Measurements from ENCODE around the gene PPP2R5E.

PPP2R5E gene

DNA sequence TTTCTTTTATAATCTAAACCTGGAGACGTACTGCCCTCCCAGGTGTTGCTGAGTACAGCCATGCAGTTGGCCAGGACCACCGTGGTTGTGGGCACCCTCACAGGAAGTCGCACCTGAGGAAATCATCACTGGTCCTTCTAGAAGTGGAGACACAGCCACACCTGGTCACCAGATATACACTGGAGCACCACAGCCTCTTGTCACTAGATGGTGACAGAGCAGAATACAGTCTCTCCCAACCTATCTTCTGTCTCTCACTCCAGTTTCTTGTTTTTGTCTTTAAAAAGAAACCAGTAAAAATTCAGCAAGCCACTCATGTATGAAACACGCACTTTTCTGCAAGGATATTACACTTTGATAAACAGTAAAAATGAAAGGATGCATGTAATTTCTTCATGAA lies 181.4 kb downstream of the PPP2R5E start:
- no peak for DNase-seq

DNA sequence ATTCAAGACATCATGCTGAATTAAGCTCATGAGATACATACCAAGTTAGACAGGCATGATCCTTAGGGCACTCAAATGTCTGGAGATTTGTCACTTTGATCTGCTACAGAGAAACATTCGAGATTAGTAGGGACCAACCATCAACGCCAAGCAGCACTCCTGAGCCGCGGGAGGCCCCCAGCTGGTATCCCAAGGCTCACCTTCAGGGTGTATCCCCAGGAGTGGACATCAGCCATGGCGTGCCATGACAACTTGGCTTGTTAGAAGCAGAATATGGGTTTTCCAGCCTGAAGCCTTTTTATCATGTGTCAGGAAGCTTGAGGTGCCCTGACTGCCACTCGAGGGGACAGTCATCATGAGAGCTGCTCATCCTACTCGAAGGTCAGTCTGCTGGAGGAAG lies 185.3 kb downstream of the PPP2R5E start:
- DNase-seq, result no peak

DNA sequence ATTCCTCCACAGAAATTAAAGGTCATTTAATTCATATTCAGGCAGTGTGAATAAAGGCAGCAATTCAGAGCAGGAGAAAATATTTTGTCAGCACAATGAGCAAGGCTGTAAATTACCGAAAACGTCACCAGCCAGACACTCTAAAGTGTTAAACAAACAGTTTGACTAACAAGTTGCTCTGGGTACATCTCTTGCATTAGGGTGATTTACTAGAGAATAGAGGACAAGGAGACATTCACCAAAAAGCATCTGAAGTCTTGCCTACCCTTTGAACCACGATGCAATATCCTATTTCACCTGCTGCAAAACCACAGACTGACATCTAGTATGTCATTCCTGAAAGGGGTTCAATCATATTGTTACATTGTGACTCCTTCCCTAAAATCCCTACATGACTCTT lies 197.4 kb downstream of the PPP2R5E start:
- no peak for DNase-seq

DNA sequence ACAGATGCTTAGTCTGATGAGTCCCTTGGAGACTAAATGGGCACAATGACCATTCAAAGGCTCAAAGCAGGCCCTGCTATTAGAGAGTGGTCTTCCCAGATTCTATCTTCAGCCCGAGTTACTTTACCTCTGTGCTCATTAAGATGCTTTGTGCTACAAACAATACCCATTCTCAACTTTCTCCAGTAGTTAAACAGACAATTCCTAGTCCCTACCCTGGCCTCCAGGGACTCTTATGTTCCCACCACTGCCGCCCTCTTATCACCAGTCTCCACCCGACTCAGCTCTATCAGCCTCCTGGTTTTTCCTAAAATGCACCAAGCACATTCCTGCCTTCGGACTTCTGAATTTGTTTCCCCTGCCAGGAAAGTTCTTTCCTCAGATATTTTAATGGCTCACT lies 198.8 kb downstream of the PPP2R5E start:
- no peak for DNase-seq

DNA sequence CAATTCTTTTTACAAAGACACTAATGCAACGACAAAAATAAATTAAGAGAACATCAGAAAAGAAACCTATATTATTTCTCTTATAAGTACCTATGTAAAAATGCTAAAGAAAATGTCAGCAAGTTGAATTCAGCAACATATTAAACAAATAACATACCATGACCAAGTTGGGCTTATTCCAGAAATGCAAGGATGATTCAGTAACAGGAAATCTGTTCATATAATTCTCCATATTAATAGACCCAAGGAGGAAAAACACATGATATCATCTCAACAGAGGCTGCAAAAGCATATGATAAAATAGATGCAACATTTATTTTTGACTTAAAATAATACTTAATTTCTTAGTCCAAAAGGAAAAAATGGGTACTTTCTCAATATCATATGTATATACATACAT lies 199.3 kb downstream of the PPP2R5E start:
- DNase-seq, result no peak

DNA sequence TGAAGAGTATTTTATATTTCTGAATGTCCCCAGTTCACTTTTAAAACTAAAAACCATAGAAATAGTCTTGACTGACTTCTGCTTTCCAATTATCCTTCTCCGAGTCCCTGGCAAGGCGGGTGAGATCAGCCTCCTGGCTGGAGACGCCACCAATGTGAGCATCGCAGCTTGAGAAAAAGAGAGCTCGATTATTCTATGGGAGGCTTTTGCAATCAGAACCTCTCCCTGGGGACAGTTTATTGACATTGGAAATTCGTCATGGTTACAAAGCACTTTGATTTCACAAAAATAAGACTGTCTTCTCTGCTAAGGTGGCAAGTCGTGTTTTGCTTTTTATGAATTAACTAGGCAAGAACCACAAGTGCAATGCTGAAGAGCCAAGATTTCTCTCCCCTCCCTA lies 200.8 kb downstream of the PPP2R5E start:
- peak; percentile 8 for DNase-seq

DNA sequence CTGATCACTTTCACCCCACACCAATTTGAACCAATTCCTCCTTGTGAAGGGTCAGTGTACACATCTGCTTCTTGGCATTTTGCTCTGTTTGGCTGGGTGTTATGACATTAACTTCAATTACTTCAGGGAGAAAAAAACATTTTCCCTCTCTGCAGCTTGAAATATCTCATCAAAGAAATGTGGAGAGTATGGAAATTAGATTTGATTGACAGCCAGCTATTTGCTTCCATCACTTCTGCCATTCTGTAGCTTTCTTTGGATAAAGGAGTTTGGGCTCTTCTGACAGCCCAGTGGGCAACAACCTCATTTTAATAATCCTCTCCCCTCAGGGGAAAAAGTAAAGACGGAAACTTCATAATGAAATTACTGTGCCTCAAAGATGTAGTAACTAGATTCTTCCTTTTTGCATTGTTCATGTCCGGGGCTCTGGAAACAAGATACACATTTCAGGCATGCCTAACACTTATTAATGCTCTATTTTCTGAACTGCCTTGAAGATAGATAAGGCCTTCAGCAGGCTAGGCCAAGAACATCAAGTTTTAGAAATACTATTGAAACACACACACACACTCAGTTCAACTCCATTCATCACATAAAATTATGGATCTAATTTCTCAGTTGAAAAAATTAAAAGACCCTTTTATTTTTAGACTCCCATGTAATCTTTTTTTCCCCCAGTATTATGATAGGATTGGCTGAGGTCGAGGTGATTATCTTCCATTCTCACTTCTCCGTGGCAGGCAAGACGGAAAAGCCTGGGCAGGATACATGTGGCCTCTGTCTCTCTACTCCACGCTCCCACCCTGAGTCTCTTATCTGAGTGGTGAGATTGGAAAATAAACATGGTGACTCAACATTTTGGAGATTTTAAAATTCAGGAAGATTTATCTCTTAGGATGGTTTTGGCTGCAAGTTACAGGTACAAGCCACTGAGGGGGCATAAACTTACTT lies 214.1 kb downstream of the PPP2R5E start:
- no peak for DNase-seq

DNA sequence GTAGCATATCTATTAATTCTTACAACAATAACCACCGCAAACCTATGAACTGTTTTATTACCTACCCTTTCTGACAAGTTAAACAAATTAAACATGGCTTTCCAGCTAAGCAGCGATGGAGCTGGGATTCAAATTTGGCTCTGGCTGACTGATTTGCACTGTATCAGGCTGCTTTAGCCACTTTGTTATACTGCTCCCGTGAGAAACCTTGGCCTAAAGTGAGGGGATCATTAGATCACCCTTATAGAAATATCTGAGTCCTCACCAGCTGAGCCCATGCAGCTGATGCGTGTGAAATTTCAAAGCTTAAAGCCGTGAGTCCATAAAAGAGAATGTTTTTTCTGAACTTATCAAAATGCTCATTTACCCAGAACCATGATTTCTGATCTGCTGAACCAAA lies 216.3 kb downstream of the PPP2R5E start:
- no peak for DNase-seq

DNA sequence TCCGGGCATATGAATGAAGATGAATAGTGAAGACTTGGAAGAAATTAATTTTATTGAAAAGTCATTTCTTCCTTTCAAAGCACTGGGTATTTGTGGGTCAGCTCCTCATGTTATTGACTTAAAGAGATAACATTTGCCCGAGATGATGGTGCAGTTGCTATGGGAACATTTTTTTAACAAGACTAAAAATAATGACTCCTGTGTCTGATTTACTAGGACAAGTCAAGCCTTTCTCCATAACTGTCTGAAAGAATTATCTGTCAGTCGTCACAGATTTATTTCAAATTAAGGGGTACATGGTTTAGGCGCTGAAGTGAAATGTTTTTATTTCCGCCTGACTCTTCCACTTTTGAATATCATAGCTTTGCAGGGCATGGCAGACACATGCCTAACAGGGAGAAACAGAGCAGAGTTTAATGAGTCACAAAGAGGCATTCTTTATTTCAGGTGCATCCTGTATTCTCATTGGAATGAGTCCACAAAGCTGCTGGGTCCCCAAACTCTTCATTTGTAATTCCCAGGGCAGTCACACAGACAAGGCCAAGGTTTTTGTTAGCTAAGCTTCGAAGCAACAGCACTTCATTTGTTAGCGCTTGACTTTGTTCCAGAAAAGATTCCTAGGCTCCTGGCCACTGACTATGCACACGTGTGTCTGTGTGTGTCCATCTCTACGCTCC lies 220.1 kb downstream of the PPP2R5E start:
- DNase-seq, result no peak

DNA sequence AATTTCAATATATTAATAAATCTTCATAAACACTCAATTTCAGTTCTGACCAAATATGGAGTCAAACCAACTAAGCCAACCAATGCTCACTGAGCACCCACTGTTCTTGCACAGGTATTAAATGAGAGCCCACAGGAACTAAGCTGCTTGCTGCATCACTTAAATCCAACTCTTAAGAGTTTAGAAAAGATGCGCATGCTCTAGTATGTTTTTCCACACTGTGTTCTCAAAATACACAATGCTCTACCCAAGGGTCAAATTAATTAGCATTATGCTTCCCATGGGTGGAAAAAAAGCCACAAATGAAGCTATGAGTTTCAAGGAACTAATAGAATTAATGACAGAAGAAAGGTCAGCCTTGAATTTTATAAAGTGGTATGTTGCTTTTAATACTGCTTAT lies 220.7 kb downstream of the PPP2R5E start:
- DNase-seq, result no peak

All from NCI-H2171 (cell line).